ENCODE results near the gene CHAC2. TPM values are rescaled to one million over a fixed set of nuclear protein-coding genes. Genes with fewer than 3 reads are reported as not detected.

The CHAC2 gene
- total RNA-seq, 1 experiment from 2014 or later = 8.4 TPM

DNA sequence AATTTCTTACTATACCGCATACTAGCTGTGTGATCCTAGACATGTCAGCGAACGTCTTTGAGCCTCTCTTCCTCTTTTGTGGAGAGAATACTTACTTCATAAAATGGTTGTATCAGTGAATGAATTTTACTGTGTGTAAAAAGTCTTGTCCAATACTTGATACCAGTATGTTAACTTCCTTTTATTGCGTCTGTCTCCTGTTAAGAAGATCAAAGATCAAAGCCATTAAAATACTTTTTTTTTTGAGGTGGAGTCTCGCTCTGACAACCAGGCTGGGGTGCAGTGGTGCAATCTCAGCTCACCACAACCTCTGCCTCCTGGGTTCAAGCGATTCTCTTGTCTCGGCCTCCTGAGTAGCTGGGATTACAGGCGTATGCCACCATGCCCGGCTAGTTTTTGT lies 52.4 kb downstream of the CHAC2 start:
- Histone ChIP-seq H4K20me1 (ENCODE audit: insufficient read depth) (no peaks in the 10 kb centered on the region), H3K79me2 (ENCODE audit: insufficient read depth, low read length) (no peaks in the 10 kb centered on the region), H3K4me1 (ENCODE audit: control insufficient read depth in 1 of 2, insufficient read depth in 2 of 2, low read length in 2 of 2) (no peaks in the 10 kb centered on the region), H3K9ac (ENCODE audit: low read length) (no peak overlapping the region), H2AFZ (ENCODE audit: low read depth, low read length, poor library complexity, severe bottlenecking) (no peak overlapping the region), H3K4me2 (ENCODE audit: low read length) (no peak overlapping the region), H3K4me3 (replicated peaks in 1 of 2; ENCODE audit: low read depth in 1 of 2, low read length in 2 of 2) (no peak overlapping the region), H3K36me3 (ENCODE audit: control insufficient read depth in 1 of 2, insufficient read depth in 2 of 2, low read length in 2 of 2) (peaks cover 0 to 6% of the 10 kb centered on the region in 2 experiments; a peak in 2 of 4 replicates), H3K27me3 (ENCODE audit: insufficient read depth, low read length) (no peaks in the 10 kb centered on the region), H3K9me2 (ENCODE audit: insufficient read depth) (no peaks in the 10 kb centered on the region), H3K9me3 (ENCODE audit: control insufficient read depth in 1 of 2, insufficient read depth in 1 of 2, low read depth in 1 of 2, low read length in 2 of 2) (no peaks in the 10 kb centered on the region), H3K27ac (ENCODE audit: low read depth, low read length) (no peak overlapping the region)
- RAD21 ChIA-PET (ENCODE audit: low non-redundant PET in 1 of 2, low total read pairs in 2 of 2, uncharacterized antibody in 2 of 2, unreplicated experiment in 2 of 2) = no interaction called here
- ATAC-seq (no peak), DNase-seq (ENCODE audit: low read depth, low spot score) (no peak)
- no TSS peak for BruUV-seq (replicated peaks)
- POLR2A ChIA-PET = no interaction called here
- intact Hi-C loops (cut with micrococcal nuclease) = no loop called here
- TF ChIP-seq TCF7L2 (IDR thresholded peaks at IDR 0.05; ENCODE audit: borderline replicate concordance, extremely low read depth, insufficient read depth, insufficient read length) (no peak), SIN3A (IDR thresholded peaks at IDR 0.05; ENCODE audit: low read depth) (no peak), ZNF274 (IDR thresholded peaks at IDR 0.05; ENCODE audit: low read depth, low read length) (no peak), SRF (IDR thresholded peaks at IDR 0.05; ENCODE audit: low read depth) (no peak), EZH2phosphoT487 (IDR thresholded peaks at IDR 0.05; ENCODE audit: borderline replicate concordance) (no peak)
- CTCF ChIA-PET = no interaction called here

DNA sequence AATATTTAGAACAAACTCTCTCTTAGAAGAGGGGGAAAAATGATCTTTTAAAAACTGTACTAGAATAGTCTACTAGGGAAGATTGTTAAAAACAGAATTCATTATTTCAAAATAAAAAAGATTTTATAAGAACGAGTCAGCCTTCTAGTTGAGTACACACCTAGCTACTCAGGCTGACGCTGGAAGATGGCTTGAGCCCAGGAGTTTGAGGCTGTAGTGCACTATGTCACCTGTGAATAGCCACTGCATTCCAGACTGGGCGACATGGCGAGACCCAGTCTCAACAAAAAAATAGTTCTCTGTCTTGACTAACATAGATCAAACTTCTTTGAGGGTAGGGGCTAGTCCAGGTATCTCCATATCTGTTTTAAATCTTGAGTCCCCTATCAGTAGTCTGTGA lies 53.1 kb downstream of the CHAC2 start:
- Histone ChIP-seq H3K27me3 (ENCODE audit: insufficient read depth, low read length) (no peaks in the 10 kb centered on the region), H3K9ac (ENCODE audit: low read length) (no peak overlapping the region), H2AFZ (ENCODE audit: low read depth, low read length, poor library complexity, severe bottlenecking) (no peak overlapping the region), H3K4me2 (ENCODE audit: low read length) (no peak overlapping the region), H3K4me3 (replicated peaks in 1 of 2; ENCODE audit: low read depth in 1 of 2, low read length in 2 of 2) (no peak overlapping the region), H3K9me2 (ENCODE audit: insufficient read depth) (no peaks in the 10 kb centered on the region), H4K20me1 (ENCODE audit: insufficient read depth) (no peaks in the 10 kb centered on the region), H3K36me3 (ENCODE audit: control insufficient read depth in 1 of 2, insufficient read depth in 2 of 2, low read length in 2 of 2) (no peaks in the 10 kb centered on the region; a peak in 1 of 4 replicates), H3K9me3 (ENCODE audit: control insufficient read depth in 1 of 2, insufficient read depth in 1 of 2, low read depth in 1 of 2, low read length in 2 of 2) (no peaks in the 10 kb centered on the region), H3K27ac (ENCODE audit: low read depth, low read length) (no peak overlapping the region), H3K4me1 (ENCODE audit: control insufficient read depth in 1 of 2, insufficient read depth in 2 of 2, low read length in 2 of 2) (no peaks in the 10 kb centered on the region), H3K79me2 (ENCODE audit: insufficient read depth, low read length) (no peaks in the 10 kb centered on the region)
- TF ChIP-seq SIN3A (IDR thresholded peaks at IDR 0.05; ENCODE audit: low read depth) = no peak
- TF ChIP-seq SP1 (IDR thresholded peaks at IDR 0.05; ENCODE audit: low read depth) = no peak
- no peak for TF ChIP-seq YY1 (IDR thresholded peaks at IDR 0.05; ENCODE audit: extremely low read depth, insufficient replicate concordance, low read depth, low read length)
- TF ChIP-seq POLR2AphosphoS5 (IDR thresholded peaks at IDR 0.05; ENCODE audit: low read depth, low read length) = no peak
- TF ChIP-seq, protein P1, sequence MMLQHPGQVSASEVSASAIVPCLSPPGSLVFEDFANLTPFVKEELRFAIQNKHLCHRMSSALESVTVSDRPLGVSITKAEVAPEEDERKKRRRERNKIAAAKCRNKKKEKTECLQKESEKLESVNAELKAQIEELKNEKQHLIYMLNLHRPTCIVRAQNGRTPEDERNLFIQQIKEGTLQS (IDR thresholded peaks at IDR 0.05) = no peak
- TF ChIP-seq ELF1 (IDR thresholded peaks at IDR 0.05; ENCODE audit: borderline replicate concordance, low read depth) = no peak
- CTCF ChIA-PET = no interaction called here
- BruUV-seq (replicated peaks) = no TSS peak
- ATAC-seq = no peak
- RAD21 ChIA-PET (ENCODE audit: low non-redundant PET in 1 of 2, low total read pairs in 2 of 2, uncharacterized antibody in 2 of 2, unreplicated experiment in 2 of 2) = no interaction called here
- intact Hi-C loops (cut with micrococcal nuclease) = no loop called here
- POLR2A ChIA-PET = no interaction called here
- DNase-seq (ENCODE audit: low read depth, low spot score) = no peak
